Aorta (tissue), 5 donors: ENCODE data around the gene EXOC2. TPM values are rescaled to one million over a fixed set of nuclear protein-coding genes. Genes with fewer than 3 reads are reported as not detected.

Experiments
- ATAC-seq: fragments of 200-7000 bp; cut with Tn5 transposase; one replicate; pipeline ENCODE4 v1.9.1; 2022; ENCODE audit warnings: moderate library complexity; ENCODE audit not compliant: low FRiP score
- DNase-seq, 2 donors: peaks; one replicate each; pipeline ENCODE4 v3.0.0-alpha.2; 2020
- H3K27ac ChIP-seq, 2 donors: one replicate each; pipeline ENCODE4 v1.5.1; 2013; ENCODE audit warnings: low read length in 2 of 2, mild to moderate bottlenecking in 2 of 2, moderate library complexity in 2 of 2, control low read depth in 1 of 2, inconsistent platforms in 1 of 2, low read depth in 1 of 2
- H3K27me3 ChIP-seq, 2 donors: one replicate each; pipeline ENCODE4 v1.6.1; 2013; ENCODE audit warnings: control low read depth in 1 of 2, low read length in 1 of 2, mild to moderate bottlenecking in 1 of 2, moderate library complexity in 1 of 2; ENCODE audit not compliant: insufficient read depth in 2 of 2, control insufficient read depth in 1 of 2
- H3K36me3 ChIP-seq, 2 donors: one replicate each; pipeline ENCODE4 v1.6.1; 2013; ENCODE audit warnings: control low read depth in 1 of 2, low read length in 1 of 2, mild to moderate bottlenecking in 1 of 2; ENCODE audit not compliant: insufficient read depth in 2 of 2, control insufficient read depth in 1 of 2
- H3K4me1 ChIP-seq, 2 donors: one replicate each; pipeline ENCODE4 v1.6.1; 2013; ENCODE audit warnings: low read length in 2 of 2, control low read depth in 1 of 2, mild to moderate bottlenecking in 1 of 2, moderate library complexity in 1 of 2; ENCODE audit not compliant: insufficient read depth in 2 of 2, control insufficient read depth in 1 of 2
- H3K4me3 ChIP-seq, 2 donors: one replicate each; pipeline ENCODE4 v1.5.1; 2013; ENCODE audit warnings: low read length in 2 of 2, control low read depth in 1 of 2, mild to moderate bottlenecking in 1 of 2
- H3K9me3 ChIP-seq: one replicate; pipeline ENCODE4 v1.6.1; 2013; ENCODE audit warnings: mild to moderate bottlenecking, low read length; ENCODE audit not compliant: control insufficient read depth
- WGBS, 2 donors: extraction: QIAGEN DNeasy Blood & Tissue Kit; methylation state at CpG; one replicate each; pipeline ENCODE4 v1.1.7; 2013; 5-methylcytosine and 5-hydroxymethylcytosine counted together
- intact Hi-C, 2 donors: fragments of 100-400 bp; cut with DNase I; formaldehyde crosslinking; loops; one replicate each; pipeline versions ENCODE4 v1.14.2 to v1.15.0; 2022
- polyA plus RNA-seq, 2 donors: library from polyadenylated mRNA; stranded (reverse); fragments of 200-250 nt; gene quantifications; one replicate each; pipeline ENCODE4 v1.2.3, GENCODE V29; 2013
- total RNA-seq, 2 donors: library from RNA; stranded (reverse); fragmentation: NEBNext Ultra II Directional; extraction: Animal tissue kit (Norgen Biotek cat#: 25700); gene quantifications; one replicate each; pipeline ENCODE4 v1.2.1, GENCODE V29; 2021
- donor health status: healthy with polysubstance abuse.
- donor health status: Bipolar disorder and iron deficiency.
- donor health status: DM: no; HTN: no; CAD: no.
- donor health status: DM: no; HTN: no; CAD: no.
- donor health status: DM: yes; HTN: yes; CAD: no.

The EXOC2 gene
- total and polyA plus RNA-seq, 4 donors = 3.4 to 22.8 (median 11.7) TPM

GRCh38 chr6:470051-470900 is 222.7 kb downstream of the EXOC2 start:
- H3K4me1 ChIP-seq = no peaks in the 10 kb centered on the region
- 73 to 79% methylated on average over 25 of the region's 25 CpGs for WGBS, 2 donors
- intact Hi-C loops = no loop called here

DNA sequence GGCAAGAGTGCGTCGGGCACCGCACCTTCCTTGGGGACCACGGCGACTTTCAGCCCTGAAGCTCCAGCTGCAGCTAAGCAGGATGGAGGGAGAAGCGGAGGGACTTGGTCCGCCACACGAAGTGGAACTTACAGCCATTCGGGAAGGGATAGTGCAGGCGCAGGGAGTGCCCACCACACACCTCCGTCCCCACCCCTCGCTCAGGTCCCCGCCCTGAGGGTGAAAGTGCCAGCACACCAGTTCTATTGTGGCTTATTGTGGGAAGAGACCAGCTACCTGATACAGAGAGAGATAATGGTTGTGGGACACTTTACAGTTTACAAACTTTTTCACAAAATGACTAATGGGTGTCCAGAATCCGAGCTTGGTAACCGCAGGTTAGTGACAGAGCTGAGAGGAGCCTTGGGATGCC is 225.3 kb downstream of the EXOC2 start:
- H3K27me3 ChIP-seq = no peaks in the 10 kb centered on the region
- 90 to 93% methylated on average over 15 of the region's 15 CpGs for WGBS, 2 donors

More at GRCh38 chr6:470051-470900, 222.7 kb downstream of the EXOC2 start:
- Histone ChIP-seq H3K4me3 (no peak overlapping the region), H3K27ac (no peak overlapping the region), H3K36me3 (no peaks in the 10 kb centered on the region), H3K9me3 (peaks cover 3% of the 10 kb centered on the region), H3K27me3 (no peaks in the 10 kb centered on the region)
- no peak for DNase-seq
- ATAC-seq = no peak

DNA sequence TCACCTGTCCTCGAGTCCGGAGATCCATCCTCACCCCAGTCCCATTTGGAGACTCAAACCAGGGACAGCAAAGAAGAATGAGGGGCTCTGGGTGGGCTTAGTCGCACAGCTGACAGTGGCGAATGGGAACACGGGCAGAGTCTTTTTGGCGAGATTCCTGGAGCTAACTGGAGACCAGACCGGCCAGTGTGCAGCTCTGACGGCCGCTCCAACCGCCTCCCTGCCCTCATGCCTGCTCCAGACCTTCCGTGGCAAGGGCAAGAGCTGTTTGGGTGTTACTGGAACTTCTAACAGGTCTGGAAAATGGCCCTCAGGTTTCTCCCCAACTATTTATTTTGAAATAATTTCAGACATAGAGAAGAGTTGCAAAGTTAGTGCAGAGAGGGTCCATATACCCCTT is 225.8 kb downstream of the EXOC2 start:
- Histone ChIP-seq H3K36me3 (no peaks in the 10 kb centered on the region), H3K27me3 (no peaks in the 10 kb centered on the region), H3K27ac (no peak overlapping the region), H3K9me3 (peaks cover 3% of the 10 kb centered on the region), H3K4me1 (no peaks in the 10 kb centered on the region), H3K4me3 (no peak overlapping the region)
- intact Hi-C loops = no loop called here
- 83 to 85% methylated on average over 11 of the region's 11 CpGs for WGBS, 2 donors
- ATAC-seq (no peak), DNase-seq (no peak)

More for the DNA sequence above, 225.3 kb downstream of the EXOC2 start:
- DNase-seq (no peak), ATAC-seq (no peak)
- H3K36me3 ChIP-seq = no peaks in the 10 kb centered on the region
- H3K4me3 ChIP-seq = no peak overlapping the region
- H3K27ac ChIP-seq = no peak overlapping the region
- intact Hi-C loops = no loop called here
- H3K9me3 ChIP-seq = peaks cover 3% of the 10 kb centered on the region
- H3K4me1 ChIP-seq = no peaks in the 10 kb centered on the region

- H3K9me3 ChIP-seq = peaks cover 3% of the 10 kb centered on the region
- H3K27ac ChIP-seq = no peak overlapping the region
- ATAC-seq (no peak), DNase-seq (no peak)
- H3K27me3 ChIP-seq = no peaks in the 10 kb centered on the region
- H3K4me1 ChIP-seq = no peaks in the 10 kb centered on the region
- H3K4me3 ChIP-seq = no peak overlapping the region
- intact Hi-C loops = no loop called here
- no peaks in the 10 kb centered on the region for H3K36me3 ChIP-seq
- 78 to 85% methylated on average over 18 of the region's 18 CpGs for WGBS, 2 donors
These were observed 226.4 kb downstream of the EXOC2 start for GRCh38 chr6:466564-466963.

DNA sequence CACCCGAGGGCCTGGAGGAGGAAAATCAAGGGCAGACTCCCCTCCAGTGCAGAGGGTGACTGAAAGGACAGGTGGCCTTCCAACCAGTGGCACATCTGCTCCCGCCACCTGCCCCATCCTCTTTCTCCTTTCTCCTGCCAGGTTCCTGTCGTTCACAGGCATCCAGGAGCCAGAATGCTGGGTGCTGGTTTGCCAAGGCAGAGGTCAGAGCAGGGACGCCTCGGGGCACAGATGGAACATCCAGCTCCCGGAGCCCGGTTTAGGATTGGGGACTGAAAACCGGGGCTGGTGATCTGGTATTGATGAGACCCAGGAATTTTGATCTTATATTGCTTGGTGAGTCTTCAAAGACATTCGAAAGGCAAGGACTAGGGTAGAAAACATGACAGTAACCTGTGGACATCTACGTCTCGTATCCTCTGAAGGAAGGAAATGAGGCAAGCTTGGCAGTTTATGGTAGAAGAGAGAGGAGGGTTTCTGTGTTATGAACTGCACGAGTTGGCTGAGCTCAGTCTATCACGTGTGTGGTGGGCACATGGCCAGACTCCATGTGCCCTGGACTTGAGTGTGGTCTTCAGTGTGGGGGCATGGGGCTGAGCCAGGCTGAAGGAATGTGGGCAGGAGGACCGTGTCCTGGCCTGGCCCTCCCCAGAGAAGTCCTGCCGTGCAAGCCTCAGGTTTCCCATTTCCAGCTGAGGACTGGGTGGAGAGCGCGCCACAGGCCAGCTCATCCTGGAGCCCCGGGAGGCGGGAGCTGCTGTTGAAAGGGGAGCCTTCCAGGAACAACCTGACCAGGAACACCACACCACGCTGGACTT is 227.2 kb downstream of the EXOC2 start:
- Histone ChIP-seq H3K4me1 (no peaks in the 10 kb centered on the region), H3K27me3 (no peaks in the 10 kb centered on the region), H3K9me3 (peaks cover 3% of the 10 kb centered on the region), H3K36me3 (no peaks in the 10 kb centered on the region), H3K4me3 (no peak overlapping the region), H3K27ac (no peak overlapping the region)
- WGBS, 2 donors = 75 to 76% methylated on average over 20 of the region's 20 CpGs
- no peak for ATAC-seq
- DNase-seq = no peak
- intact Hi-C loops = no loop called here

DNA sequence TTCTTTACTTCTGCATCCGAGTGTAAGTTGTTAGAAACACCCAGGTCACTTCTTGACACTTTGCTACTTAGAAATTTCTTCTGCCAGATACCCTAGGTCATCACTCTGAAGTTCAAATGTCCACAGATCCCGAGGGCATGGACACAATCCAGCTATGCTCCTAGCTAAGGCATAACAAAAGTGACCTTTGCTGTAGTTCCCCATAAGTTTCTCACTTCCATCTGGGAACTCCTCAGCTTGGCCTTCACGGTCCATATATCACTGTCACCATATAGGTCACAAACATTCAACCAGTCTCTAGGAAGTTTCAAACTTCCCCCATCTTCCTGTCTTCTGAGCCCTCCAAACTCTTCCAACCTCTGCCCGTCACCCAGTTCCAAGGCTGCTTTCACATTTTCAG is 236.1 kb downstream of the EXOC2 start:
- H3K4me3 ChIP-seq = no peak overlapping the region
- peaks cover 0 to 2% of the 10 kb centered on the region in 2 donors for H3K4me1 ChIP-seq
- H3K27ac ChIP-seq = no peak overlapping the region
- no peaks in the 10 kb centered on the region for H3K27me3 ChIP-seq
- ATAC-seq = no peak
- no peak for DNase-seq
- H3K9me3 ChIP-seq = no peaks in the 10 kb centered on the region
- no peaks in the 10 kb centered on the region for H3K36me3 ChIP-seq
- intact Hi-C loops = no loop called here
- WGBS, 2 donors = 69 to 75% methylated on average over 4 of the region's 4 CpGs

DNA sequence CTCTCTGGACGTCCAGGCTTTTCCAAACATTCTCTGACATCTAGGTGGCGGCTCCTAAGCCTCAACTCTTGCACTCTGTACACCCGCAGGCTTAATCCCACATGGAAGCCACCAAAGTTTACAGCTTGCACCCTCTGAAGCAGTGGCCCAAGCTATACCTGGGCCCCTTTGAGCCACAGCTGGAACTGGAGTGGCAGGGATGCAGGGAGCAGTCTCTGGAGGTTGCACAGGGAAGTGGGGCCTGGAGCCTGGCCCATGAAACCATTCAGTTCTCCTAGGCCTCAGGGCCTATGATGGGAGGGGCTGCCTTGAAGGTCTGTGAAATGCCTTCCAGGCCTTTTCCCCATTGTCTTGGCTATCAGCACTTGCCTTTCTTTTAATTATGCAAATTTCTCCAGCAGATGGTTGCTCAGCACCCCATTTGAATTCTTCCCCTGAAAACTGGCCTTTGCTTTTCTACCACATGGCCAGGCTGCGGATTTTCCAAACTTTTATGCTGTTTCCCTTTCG is 236.5 kb downstream of the EXOC2 start:
- H3K27ac ChIP-seq = no peak overlapping the region
- DNase-seq (no peak), ATAC-seq (no peak)
- H3K4me1 ChIP-seq = peaks cover 0 to 2% of the 10 kb centered on the region in 2 donors
- H3K27me3 ChIP-seq = no peaks in the 10 kb centered on the region
- no peaks in the 10 kb centered on the region for H3K36me3 ChIP-seq
- no peak overlapping the region for H3K4me3 ChIP-seq
- 86 to 87% methylated on average over 5 of the region's 5 CpGs for WGBS, 2 donors
- intact Hi-C loops = no loop called here
- no peaks in the 10 kb centered on the region for H3K9me3 ChIP-seq

DNA sequence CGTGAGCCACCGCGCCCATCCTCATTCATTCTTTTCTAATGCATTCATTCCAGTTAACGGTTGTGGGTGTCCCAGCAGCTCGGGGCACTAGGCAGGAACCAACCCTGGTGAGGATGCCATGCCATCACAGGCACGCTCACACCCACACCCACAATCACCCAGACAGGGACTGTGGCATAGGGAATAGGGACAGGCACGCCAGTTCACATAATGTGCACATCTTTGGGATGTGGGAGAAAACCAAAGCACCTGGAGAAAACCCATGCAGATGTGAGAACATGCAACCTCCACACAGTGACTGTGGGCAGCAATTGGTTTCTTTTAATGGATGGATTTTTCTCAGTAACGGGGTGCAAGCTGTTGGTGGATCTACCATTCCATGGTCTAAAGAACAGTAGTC is 237.1 kb downstream of the EXOC2 start:
- ATAC-seq (no peak), DNase-seq (no peak)
- intact Hi-C loops = no loop called here
- 86 to 92% methylated on average over 8 of the region's 8 CpGs for WGBS, 2 donors
- no peaks in the 10 kb centered on the region for H3K36me3 ChIP-seq
- no peak overlapping the region for H3K4me3 ChIP-seq
- peaks cover 0 to 2% of the 10 kb centered on the region in 2 donors for H3K4me1 ChIP-seq
- no peak overlapping the region for H3K27ac ChIP-seq
- H3K27me3 ChIP-seq = no peaks in the 10 kb centered on the region
- H3K9me3 ChIP-seq = no peaks in the 10 kb centered on the region
